Measurements from ENCODE around the gene GRID2.

- TF ChIP-seq CTCF (conservative IDR thresholded peaks at IDR 0.05) (no peak), ZFX (IDR thresholded peaks at IDR 0.05) (no peak)
These were observed 1043.1 kb downstream of the GRID2 start for GRCh38 chr4:93346840-93347239.
